ENCODE measurements around the gene CARS2.
A peak's percentile ranks its signal among the peaks of the same experiment; 100 is the strongest.

CARS2 gene

GRCh38 chr13:110640591-110641029 is 65.3 kb downstream of the CARS2 start:
- Histone ChIP-seq H3K36me3 (ENCODE audit: insufficient read depth, low read length) (peaks cover 77% of the 10 kb centered on the region), H3K9ac (ENCODE audit: low read length) (no peak overlapping the region), H3K27ac (ENCODE audit: low read depth, low read length) (peak overlapping the region; percentile 19), H3K9me3 (ENCODE audit: low read length) (no peaks in the 10 kb centered on the region), H3K27me3 (ENCODE audit: control insufficient read depth in 1 of 2, insufficient read depth in 2 of 2, low read length in 2 of 2) (no peaks in the 10 kb centered on the region), H3K4me3 (ENCODE audit: low read depth in 1 of 2, low read length in 2 of 2) (no peak overlapping the region), H3K4me1 (ENCODE audit: insufficient read depth, low read length) (peaks cover 22% of the 10 kb centered on the region)

- Histone ChIP-seq H3K9me3 (ENCODE audit: low read length) (no peaks in the 10 kb centered on the region), H3K4me1 (ENCODE audit: insufficient read depth, low read length) (peaks cover 17% of the 10 kb centered on the region), H3K4me3 (ENCODE audit: low read depth in 1 of 2, low read length in 2 of 2) (no peak overlapping the region), H3K36me3 (ENCODE audit: insufficient read depth, low read length) (peaks cover 84% of the 10 kb centered on the region), H3K9ac (ENCODE audit: low read length) (no peak overlapping the region), H3K27me3 (ENCODE audit: control insufficient read depth in 1 of 2, insufficient read depth in 2 of 2, low read length in 2 of 2) (no peaks in the 10 kb centered on the region), H3K27ac (ENCODE audit: low read depth, low read length) (no peak overlapping the region)
These were observed 66.0 kb downstream of the CARS2 start for GRCh38 chr13:110639935-110640334.

- Histone ChIP-seq H3K9me3 (ENCODE audit: low read length) (no peaks in the 10 kb centered on the region), H3K27ac (ENCODE audit: low read depth, low read length) (no peak overlapping the region), H3K27me3 (ENCODE audit: control insufficient read depth in 1 of 2, insufficient read depth in 2 of 2, low read length in 2 of 2) (no peaks in the 10 kb centered on the region), H3K9ac (ENCODE audit: low read length) (no peak overlapping the region), H3K36me3 (ENCODE audit: insufficient read depth, low read length) (peaks cover 90% of the 10 kb centered on the region), H3K4me3 (ENCODE audit: low read depth in 1 of 2, low read length in 2 of 2) (no peak overlapping the region), H3K4me1 (ENCODE audit: insufficient read depth, low read length) (peaks cover 9% of the 10 kb centered on the region)
These were observed 66.8 kb downstream of the CARS2 start for GRCh38 chr13:110638814-110639806.

GRCh38 chr13:110638257-110638656 is 67.7 kb downstream of the CARS2 start:
- Histone ChIP-seq H3K9me3 (ENCODE audit: low read length) (no peaks in the 10 kb centered on the region), H3K4me3 (ENCODE audit: low read depth in 1 of 2, low read length in 2 of 2) (no peak overlapping the region), H3K4me1 (ENCODE audit: insufficient read depth, low read length) (peaks cover 9% of the 10 kb centered on the region), H3K36me3 (ENCODE audit: insufficient read depth, low read length) (peaks cover 83% of the 10 kb centered on the region), H3K27me3 (ENCODE audit: control insufficient read depth in 1 of 2, insufficient read depth in 2 of 2, low read length in 2 of 2) (no peaks in the 10 kb centered on the region), H3K27ac (ENCODE audit: low read depth, low read length) (no peak overlapping the region), H3K9ac (ENCODE audit: low read length) (no peak overlapping the region)

- H3K27me3 ChIP-seq (ENCODE audit: control insufficient read depth in 1 of 2, insufficient read depth in 2 of 2, low read length in 2 of 2), result no peaks in the 10 kb centered on the region
- H3K36me3 ChIP-seq (ENCODE audit: insufficient read depth, low read length), result peaks cover 78% of the 10 kb centered on the region
- H3K4me3 ChIP-seq (ENCODE audit: low read depth in 1 of 2, low read length in 2 of 2), result no peak overlapping the region
These were observed 68.2 kb downstream of the CARS2 start for GRCh38 chr13:110637747-110638146.

GRCh38 chr13:110637275-110637674 is 68.6 kb downstream of the CARS2 start:
- peaks cover 9% of the 10 kb centered on the region for H3K4me1 ChIP-seq (ENCODE audit: insufficient read depth, low read length)
- H3K36me3 ChIP-seq (ENCODE audit: insufficient read depth, low read length), result peaks cover 73% of the 10 kb centered on the region
- no peaks in the 10 kb centered on the region for H3K9me3 ChIP-seq (ENCODE audit: low read length)
- no peak overlapping the region for H3K9ac ChIP-seq (ENCODE audit: low read length)
- no peaks in the 10 kb centered on the region for H3K27me3 ChIP-seq (ENCODE audit: control insufficient read depth in 1 of 2, insufficient read depth in 2 of 2, low read length in 2 of 2)
- H3K4me3 ChIP-seq (ENCODE audit: low read depth in 1 of 2, low read length in 2 of 2), result no peak overlapping the region
- no peak overlapping the region for H3K27ac ChIP-seq (ENCODE audit: low read depth, low read length)

More at GRCh38 chr13:110637747-110638146, 68.2 kb downstream of the CARS2 start:
- Histone ChIP-seq H3K9me3 (ENCODE audit: low read length) (no peaks in the 10 kb centered on the region), H3K9ac (ENCODE audit: low read length) (no peak overlapping the region), H3K4me1 (ENCODE audit: insufficient read depth, low read length) (peaks cover 9% of the 10 kb centered on the region), H3K27ac (ENCODE audit: low read depth, low read length) (no peak overlapping the region)

- no peak overlapping the region for H3K9ac ChIP-seq (ENCODE audit: low read length)
- no peaks in the 10 kb centered on the region for H3K9me3 ChIP-seq (ENCODE audit: low read length)
- no peaks in the 10 kb centered on the region for H3K27me3 ChIP-seq (ENCODE audit: control insufficient read depth in 1 of 2, insufficient read depth in 2 of 2, low read length in 2 of 2)
- no peak overlapping the region for H3K27ac ChIP-seq (ENCODE audit: low read depth, low read length)
- peaks cover 9% of the 10 kb centered on the region for H3K4me1 ChIP-seq (ENCODE audit: insufficient read depth, low read length)
- H3K36me3 ChIP-seq (ENCODE audit: insufficient read depth, low read length), result peaks cover 73% of the 10 kb centered on the region
- no peak overlapping the region for H3K4me3 ChIP-seq (ENCODE audit: low read depth in 1 of 2, low read length in 2 of 2)
These were observed 69.2 kb downstream of the CARS2 start for GRCh38 chr13:110636701-110637201.

GRCh38 chr13:110636053-110636475 is 69.9 kb downstream of the CARS2 start:
- no peak overlapping the region for H3K9ac ChIP-seq (ENCODE audit: low read length)
- H3K4me3 ChIP-seq (ENCODE audit: low read depth in 1 of 2, low read length in 2 of 2), result no peak overlapping the region
- H3K27ac ChIP-seq (ENCODE audit: low read depth, low read length), result no peak overlapping the region
- H3K9me3 ChIP-seq (ENCODE audit: low read length), result no peaks in the 10 kb centered on the region
- H3K4me1 ChIP-seq (ENCODE audit: insufficient read depth, low read length), result peaks cover 5% of the 10 kb centered on the region
- peaks cover 69% of the 10 kb centered on the region for H3K36me3 ChIP-seq (ENCODE audit: insufficient read depth, low read length)
- no peaks in the 10 kb centered on the region for H3K27me3 ChIP-seq (ENCODE audit: control insufficient read depth in 1 of 2, insufficient read depth in 2 of 2, low read length in 2 of 2)

- H3K36me3 ChIP-seq (ENCODE audit: insufficient read depth, low read length), result peaks cover 65% of the 10 kb centered on the region
- H3K27ac ChIP-seq (ENCODE audit: low read depth, low read length), result no peak overlapping the region
- no peaks in the 10 kb centered on the region for H3K9me3 ChIP-seq (ENCODE audit: low read length)
- H3K9ac ChIP-seq (ENCODE audit: low read length), result no peak overlapping the region
- H3K4me1 ChIP-seq (ENCODE audit: insufficient read depth, low read length), result peaks cover 6% of the 10 kb centered on the region
- no peaks in the 10 kb centered on the region for H3K27me3 ChIP-seq (ENCODE audit: control insufficient read depth in 1 of 2, insufficient read depth in 2 of 2, low read length in 2 of 2)
- no peak overlapping the region for H3K4me3 ChIP-seq (ENCODE audit: low read depth in 1 of 2, low read length in 2 of 2)
These were observed 70.4 kb downstream of the CARS2 start for GRCh38 chr13:110635405-110636002.

- no peak overlapping the region for H3K4me3 ChIP-seq (ENCODE audit: low read depth in 1 of 2, low read length in 2 of 2)
- peaks cover 56% of the 10 kb centered on the region for H3K36me3 ChIP-seq (ENCODE audit: insufficient read depth, low read length)
These were observed 71.4 kb downstream of the CARS2 start for GRCh38 chr13:110634558-110634957.

GRCh38 chr13:110633776-110634175 is 72.1 kb downstream of the CARS2 start:
- H3K36me3 ChIP-seq (ENCODE audit: insufficient read depth, low read length), result peaks cover 49% of the 10 kb centered on the region
- H3K9ac ChIP-seq (ENCODE audit: low read length), result no peak overlapping the region
- no peak overlapping the region for H3K4me3 ChIP-seq (ENCODE audit: low read depth in 1 of 2, low read length in 2 of 2)
- peaks cover 23% of the 10 kb centered on the region for H3K4me1 ChIP-seq (ENCODE audit: insufficient read depth, low read length)
- H3K27me3 ChIP-seq (ENCODE audit: control insufficient read depth in 1 of 2, insufficient read depth in 2 of 2, low read length in 2 of 2), result no peaks in the 10 kb centered on the region
- no peaks in the 10 kb centered on the region for H3K9me3 ChIP-seq (ENCODE audit: low read length)
- no peak overlapping the region for H3K27ac ChIP-seq (ENCODE audit: low read depth, low read length)

More at GRCh38 chr13:110634558-110634957, 71.4 kb downstream of the CARS2 start:
- Histone ChIP-seq H3K27ac (ENCODE audit: low read depth, low read length) (no peak overlapping the region), H3K9me3 (ENCODE audit: low read length) (no peaks in the 10 kb centered on the region), H3K4me1 (ENCODE audit: insufficient read depth, low read length) (peaks cover 15% of the 10 kb centered on the region), H3K9ac (ENCODE audit: low read length) (no peak overlapping the region), H3K27me3 (ENCODE audit: control insufficient read depth in 1 of 2, insufficient read depth in 2 of 2, low read length in 2 of 2) (no peaks in the 10 kb centered on the region)
